Measurements from ENCODE around the gene ANAPC13.

DNA sequence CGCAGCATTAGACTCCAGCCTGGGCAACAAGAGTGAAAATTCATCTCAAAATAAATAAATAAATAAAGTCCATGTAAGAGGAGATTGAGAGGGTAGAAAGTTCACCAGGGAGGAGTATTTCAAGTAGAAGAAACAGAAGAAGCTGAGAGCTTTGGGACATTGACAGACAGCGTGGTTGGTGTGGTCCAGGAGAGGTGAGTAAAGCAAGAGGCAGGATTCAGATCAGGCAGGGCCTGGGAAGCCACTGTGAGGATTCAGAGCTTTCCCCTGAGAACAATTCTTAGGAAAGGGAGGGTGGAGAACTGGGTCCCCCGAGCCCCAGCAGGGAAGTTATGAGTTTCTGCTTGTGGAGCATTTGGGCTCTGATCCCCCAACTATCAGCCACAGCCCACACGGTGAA, 57.4 kb downstream of the ANAPC13 start:
- TF ChIP-seq, protein P1, sequence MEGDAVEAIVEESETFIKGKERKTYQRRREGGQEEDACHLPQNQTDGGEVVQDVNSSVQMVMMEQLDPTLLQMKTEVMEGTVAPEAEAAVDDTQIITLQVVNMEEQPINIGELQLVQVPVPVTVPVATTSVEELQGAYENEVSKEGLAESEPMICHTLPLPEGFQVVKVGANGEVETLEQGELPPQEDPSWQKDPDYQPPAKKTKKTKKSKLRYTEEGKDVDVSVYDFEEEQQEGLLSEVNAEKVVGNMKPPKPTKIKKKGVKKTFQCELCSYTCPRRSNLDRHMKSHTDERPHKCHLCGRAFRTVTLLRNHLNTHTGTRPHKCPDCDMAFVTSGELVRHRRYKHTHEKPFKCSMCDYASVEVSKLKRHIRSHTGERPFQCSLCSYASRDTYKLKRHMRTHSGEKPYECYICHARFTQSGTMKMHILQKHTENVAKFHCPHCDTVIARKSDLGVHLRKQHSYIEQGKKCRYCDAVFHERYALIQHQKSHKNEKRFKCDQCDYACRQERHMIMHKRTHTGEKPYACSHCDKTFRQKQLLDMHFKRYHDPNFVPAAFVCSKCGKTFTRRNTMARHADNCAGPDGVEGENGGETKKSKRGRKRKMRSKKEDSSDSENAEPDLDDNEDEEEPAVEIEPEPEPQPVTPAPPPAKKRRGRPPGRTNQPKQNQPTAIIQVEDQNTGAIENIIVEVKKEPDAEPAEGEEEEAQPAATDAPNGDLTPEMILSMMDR (IDR thresholded peaks at IDR 0.05): no peak
- TF ChIP-seq POLR2A (IDR thresholded peaks at IDR 0.05): no peak
